Measurements from ENCODE around the gene ERGIC1.

Gene ERGIC1

DNA sequence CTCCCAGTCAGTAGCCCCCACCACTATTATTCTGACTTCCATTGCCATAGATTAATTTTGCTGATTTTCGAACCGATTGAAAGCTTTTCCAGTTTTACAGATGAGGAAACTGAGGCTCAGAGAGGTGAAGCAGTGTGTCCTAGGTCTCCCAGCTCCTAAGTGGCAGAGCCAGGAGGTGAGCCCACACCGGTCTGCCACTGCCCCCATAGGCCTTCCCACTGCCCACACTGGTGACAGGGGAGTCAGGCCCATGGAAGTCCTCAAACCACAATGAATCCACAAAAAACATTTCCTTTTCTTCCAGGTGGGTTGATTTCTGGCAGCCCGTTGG is 70.2 kb downstream of the ERGIC1 start:
- no peak for DNase-seq

DNA sequence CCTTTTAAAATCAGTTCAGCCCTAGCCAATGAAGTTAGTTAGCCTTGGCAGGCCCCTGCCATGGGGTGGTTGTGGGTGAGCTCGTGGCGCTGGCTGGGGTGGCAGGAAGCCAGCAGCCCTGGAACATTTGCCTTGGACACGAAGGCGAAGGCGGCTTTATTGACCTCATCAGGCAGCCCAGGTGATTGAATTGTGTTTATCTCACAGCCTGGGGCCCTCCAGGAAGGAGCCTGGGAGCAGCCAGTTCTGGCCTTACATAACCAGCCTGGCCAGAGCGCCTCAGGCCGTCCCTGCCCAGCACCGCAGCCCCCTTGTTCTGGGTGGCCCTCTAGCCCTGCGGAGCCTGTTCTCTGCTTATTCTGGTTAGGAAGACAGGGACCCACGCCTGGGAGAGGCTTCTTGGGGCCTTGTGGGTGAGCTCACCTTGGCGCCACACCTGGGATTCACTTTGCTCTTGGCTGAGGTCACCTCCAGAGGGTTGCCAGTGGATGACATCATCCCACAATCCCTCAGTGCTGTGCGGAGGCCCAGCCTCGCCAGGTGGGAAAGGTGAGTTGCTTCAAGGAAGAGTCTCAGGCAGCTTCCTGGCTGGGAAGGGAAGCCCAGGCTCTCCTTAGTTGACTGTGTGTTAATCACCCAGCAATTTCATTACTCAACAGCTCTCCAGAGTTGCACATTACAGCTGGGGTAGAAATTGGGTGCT is 70.7 kb downstream of the ERGIC1 start:
- DNase-seq: peak; percentile 13 to 30

DNA sequence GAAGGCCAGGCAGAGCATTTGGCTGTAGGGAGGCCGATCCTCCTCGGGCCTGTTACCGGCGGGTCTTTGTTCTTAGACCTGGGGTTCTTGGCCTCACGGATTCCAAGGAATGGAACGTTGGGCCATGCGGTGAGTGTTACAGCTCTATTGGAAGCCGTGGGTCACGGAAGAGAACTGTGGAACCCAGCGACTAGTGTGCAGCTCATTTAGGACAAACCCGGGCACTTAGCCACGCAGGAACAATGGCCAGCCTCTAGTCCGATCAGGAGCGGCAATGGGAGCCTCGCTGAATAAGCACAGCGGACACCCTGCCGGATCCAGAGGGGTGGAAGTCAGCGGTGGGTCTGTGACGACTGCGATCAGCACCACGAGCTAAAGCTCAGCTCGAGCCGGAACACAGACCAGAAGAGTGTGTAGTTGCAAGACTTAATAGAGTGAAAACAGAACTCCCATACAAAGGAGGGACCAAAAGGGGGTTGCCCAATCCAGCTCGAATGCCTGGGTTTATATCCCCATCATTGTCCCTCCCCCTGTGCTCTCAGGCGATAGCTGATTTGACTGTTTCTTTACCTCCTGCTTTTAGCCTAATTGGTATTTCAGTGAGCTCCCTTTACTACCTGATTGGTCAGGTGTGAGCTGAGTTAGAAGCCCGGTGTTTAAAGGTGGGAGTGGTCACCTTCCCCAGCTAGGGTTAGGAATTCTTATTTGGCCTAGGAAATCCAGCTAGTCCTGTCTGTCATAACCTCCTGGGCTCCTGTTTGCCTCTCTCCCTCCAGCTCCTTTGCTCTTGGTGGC is 71.5 kb downstream of the ERGIC1 start:
- no peak for DNase-seq

DNA sequence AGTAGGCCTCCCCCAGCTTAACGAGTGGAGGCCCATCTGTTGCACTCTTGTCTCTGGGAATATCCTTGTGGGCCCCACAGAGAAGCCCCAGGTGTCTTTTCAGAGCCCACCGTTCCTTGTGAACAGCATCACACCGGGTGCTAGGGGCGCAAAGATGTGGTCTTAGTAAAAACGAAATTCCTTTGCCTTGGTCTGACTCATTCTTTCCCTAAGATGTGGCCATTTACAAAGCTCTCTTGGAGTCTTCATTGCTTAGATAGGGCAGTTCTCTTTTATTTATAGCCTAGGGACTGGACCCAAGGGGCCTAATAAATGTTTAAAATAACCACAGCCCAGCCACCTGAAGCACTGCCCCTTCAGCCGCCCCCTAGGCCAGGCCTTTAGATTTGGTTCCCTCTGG is 72.4 kb downstream of the ERGIC1 start:
- DNase-seq: no peak

DNA sequence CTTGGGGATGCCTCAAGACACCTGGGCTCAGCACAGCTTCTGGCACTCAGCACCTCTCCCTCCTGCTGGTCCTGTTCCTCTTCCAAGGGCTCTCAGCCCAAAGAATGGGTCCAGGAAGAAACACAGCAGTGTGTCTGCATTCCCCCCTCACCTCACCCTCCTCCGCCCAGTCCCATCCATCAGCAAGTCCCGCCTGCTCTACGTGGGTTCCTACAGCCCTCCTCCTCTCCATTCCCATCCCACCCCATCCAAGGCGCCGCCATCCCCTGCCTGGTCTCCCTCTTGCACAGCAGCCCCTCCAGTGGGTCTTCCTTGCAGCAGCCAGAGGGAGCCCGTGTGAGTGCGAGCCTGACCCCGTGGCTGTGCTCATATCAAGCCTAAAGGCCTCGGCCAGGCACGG is 72.8 kb downstream of the ERGIC1 start:
- no peak for DNase-seq

DNA sequence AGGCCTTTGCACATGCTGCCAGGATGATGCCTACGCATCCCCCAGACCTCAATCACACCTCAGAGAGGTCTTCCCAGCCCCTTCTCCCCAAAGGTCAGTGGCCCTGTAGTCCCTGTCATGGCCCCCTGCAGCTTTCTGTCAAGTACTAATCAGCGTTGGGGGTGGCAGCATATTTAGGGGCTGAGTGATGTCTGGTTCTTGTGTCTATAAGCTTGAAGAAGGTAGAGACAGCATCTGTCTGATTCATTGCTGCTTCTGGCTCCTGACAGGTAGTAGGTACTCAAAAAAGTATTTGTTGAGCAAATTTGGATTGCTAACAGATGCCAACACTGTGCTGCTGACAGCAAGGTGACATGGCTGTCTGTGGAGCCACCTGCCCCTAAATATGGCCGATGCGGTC is 73.6 kb downstream of the ERGIC1 start:
- DNase-seq: no peak

DNA sequence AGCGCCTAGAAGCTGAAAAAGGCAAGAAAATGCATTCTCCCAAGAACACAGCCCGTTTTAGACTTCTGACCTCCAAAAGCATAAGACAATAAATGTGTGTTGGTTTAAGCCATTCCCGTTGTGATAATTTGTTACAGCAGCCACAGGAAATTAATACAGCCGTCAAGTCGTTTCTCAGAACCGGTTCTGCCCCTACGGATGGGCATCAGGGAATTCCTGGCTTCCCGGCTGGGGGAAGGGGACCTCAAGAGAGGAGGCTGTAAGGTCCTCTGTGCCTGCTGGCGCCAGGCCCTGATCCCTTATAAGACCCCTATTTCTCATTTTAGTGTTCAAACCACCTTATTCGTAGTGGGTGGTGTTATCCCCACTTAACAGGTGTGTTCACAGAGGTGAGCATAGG is 74.6 kb downstream of the ERGIC1 start:
- no peak for DNase-seq

DNA sequence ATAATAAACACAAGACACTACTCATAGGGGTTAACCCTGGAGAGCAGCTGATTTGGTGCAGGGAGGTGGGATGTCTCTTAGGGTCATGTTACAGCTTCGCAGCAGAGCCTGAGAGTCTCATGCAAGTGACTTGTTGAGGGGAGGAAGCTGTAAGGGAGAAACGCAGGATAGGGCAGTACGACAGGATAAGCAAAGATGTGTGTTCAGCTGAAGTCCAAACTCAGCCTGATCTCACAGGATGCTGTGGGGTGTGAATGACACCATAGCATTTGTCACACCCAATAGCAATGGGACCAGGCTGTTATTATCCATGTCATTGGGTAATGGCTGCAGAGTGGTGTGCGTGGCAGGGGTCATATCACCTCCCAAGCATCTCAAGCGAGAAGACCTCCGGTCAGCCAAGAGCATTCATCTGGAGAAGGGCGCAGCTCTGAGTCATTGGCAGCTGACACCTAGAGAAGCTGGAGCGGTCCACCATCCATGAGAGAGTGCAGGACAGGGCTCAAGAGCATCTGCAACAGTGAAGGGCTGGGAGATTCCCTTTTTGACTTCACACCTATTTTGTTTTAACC is 76.0 kb downstream of the ERGIC1 start:
- DNase-seq: no peak

DNA sequence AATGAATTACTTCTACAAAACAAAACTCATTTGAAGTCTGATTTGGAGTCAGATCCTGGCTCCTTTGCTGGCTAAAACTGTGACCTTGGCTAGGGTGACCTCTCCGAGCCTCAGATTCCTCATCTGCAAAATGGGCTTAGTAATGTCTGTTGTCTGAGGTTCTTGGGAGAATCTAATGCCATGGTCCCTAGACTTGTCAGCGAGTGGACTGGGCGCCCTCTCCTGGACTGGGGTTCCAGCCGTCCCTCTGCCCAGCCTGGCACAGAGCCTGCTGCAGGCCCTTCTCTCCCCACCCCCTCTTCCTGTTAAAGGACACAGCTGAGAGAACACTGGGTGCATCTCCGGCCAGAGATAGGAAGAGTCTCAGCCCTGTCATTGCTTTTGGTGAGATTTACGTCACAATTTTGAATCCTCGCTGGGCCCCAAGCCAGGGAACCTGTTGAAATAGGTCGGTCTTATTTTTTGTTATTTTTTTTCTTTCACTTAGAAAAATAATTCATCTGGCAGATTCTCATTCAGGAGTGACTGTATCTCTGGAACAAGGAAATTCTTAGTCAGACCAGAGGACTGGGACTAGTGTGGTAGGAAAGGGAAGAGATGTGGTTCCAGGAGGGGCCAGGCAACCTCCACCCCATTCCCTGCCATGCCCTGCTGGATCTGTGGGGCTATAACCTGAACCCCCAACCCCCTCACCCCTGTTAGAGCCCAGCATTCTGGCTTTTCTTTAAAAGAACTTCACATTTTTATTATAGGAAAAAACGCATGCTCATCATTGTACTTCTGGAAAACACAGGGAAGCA is 77.0 kb downstream of the ERGIC1 start:
- DNase-seq: no peak

DNA sequence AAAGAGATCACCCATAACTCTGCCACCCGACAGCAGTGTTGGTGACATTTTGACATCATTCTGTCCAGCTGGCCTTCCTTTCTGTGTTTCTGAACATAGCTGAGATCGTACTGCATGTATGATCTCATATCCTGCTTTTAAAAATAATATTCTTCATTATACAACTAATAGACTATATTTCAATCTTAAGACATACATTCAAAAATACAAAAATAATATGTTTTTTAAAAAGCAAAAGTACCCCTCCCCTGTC is 77.5 kb downstream of the ERGIC1 start:
- no peak for DNase-seq

DNA sequence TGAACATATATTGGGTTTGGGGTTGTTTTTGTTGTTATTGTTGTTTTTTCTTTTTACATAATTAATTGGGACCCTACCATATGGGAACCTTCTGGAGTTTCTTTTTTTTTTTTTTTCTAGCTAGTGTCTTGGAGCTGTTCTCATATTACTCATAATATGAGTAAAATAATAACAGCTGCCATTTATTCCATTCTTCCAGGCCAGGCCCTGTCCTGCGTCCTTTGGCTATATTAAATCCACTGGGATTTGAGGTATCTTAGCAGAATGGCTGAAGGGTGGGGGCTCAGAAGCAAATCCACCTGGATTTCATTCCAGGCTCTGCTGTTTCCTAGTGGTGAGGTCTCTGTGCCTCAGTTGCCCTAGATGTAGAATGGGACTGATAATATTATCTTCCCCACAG is 77.9 kb downstream of the ERGIC1 start:
- DNase-seq: no peak

DNA sequence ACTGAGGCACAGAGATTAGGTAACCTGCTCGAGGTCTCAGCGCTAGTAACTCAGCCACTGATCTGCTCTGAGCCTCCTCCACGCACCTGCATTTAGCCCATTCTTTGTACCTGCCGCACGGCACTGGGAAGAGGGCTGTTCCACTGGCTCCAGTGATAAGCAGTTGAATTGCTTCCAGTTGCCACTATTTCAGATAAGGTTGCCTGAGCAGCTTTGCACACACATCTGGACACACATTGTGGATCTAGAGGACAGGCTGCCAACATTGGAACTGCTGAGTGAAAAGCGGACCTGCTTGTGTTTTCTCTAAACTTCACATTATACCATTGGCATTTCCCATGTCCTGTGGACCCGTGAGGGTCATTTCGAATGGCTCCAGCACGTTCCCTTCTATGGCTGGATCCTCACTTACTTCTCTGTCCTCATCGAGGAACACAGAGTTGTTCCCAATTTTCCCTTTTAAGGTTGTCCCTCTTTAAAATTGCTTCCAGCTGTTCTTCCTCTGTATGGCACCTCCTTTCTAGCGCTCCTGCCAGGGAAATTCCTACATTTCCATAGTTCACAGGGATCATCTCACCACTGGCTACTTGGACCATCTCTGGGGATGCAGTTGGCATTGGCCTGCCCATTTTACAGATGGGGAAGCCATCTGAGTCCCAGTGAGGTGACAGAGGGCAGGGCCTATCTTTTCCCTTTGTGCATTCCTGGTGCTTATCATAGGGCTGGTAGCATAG is 79.2 kb downstream of the ERGIC1 start:
- DNase-seq: no peak

DNA sequence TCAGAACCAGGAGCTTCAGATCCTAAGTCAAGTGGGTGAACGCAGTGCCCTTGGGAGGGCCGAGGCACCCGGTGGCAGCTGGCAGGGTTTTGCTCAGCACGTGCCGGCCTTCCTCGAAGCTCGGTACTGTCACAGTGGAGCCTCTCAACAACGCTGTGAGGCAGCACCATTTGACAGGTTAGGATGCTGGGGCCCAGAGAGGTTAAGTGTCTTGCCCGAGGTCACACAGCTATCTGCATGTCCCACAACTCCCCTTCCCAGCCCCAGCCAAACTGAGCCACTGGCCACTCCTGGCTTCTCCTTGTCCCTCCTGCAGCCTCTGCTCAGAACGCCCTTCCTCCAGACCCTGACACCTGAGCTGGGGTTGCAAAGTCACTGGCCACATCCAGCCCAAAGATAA is 81.5 kb downstream of the ERGIC1 start:
- no peak for DNase-seq

DNA sequence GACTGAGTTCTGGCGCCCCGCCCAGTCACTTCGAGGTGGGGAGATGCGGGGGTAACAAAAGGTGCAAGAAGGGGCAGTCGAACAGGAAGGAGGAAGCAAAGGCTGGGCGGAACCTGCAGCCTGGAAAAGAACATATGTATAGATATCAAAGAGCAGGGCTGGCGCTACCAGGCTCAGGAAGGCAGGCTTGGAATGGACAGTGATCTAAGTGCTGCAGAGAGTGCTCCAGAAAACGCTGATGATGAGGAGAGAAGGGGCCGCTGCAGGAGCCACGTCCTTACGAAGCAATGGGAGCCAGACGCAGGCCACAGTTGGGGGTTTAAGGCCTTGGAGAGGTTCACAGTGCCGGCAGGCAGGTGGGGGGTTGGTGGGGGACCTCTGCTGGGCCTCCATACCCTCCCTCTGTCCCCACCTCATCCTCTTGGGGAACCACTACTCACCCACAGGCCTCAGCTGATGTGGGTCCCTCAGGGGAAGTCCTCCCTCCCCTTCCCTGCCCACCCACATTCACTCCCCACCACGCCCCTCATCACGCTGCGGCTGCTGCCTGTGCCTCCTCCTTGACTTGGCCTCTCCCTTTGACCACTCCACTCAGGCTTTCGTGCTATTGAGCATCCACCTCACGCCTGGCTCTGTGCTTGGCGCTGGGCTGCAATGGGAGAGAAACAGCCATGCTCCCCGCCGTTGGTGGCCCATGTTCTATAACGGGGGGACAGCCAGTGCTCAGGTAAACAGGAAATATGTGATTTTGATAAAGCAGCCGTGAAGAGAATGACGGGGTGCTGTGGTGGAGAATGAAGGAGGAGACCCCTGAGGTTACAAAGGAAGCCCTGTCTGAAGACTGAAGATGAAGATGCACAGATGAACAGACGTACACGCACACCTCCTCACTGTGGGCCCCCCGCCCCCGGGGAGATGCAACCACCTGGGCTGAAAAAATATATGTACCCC is 84.6 kb downstream of the ERGIC1 start:
- DNase-seq: no peak

DNA sequence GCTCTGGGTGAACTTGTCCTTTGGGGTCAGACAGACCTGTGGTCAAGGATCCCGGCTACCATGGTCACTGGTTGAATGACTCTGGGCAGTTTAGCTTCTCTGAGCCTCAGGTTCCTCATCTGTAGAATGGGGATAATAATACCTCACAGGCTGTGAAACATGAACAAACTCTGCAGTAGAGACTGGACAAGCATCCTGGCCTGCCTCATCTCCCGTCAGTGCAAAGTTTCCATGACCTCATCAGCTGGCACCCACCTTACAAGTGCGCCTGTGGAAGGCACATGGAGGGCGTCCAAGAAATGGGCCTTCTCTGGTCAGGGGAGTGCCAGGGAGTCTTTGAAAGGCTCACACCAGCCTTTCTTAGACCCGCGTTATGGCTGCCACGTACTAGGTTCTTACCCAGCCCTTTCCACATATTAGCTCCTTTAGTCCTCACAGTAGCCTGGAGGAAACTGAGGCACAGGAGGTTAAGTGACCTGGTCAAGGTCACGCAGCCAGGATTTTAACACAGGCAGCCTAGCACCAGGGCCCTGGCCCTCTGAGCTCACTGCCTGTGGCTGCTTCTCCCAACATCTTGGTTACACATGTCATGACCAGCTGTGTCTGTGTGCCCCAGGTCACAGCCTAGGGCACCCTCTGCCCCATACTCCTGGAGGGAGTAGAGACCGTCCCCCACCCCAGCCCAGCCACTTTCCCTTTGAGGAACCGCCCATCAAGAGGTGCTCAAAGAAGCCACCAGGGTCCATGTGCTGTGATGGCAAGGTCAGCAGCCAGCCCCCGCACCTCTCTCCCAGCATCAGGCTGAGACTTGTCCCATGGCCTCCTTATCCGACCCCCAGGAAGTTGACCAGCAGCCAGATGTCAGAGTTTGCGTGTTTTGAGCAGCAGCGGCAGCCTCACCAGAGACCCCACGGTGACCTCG is 85.7 kb downstream of the ERGIC1 start:
- DNase-seq: peak; percentile 26 to 33

DNA sequence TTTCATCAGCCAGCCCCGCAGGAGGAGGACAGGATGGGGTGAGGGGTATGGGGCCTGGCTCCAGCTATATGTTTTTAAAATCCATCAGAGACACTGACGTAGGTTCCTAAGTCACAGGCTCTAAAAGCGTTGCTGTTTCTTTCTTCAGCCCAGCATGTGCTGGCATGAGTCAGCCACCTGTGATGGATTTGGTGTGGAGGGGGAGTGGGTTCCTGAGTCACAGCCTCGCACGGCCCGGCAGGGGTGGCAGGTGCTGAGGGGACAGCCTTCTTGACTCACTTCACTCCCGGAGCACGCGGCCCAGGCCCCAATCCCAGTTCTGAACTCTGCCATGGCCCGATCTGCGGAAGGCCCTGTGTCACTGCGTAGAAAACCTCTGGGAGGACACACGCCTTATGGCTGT is 86.4 kb downstream of the ERGIC1 start:
- no peak for DNase-seq

DNA sequence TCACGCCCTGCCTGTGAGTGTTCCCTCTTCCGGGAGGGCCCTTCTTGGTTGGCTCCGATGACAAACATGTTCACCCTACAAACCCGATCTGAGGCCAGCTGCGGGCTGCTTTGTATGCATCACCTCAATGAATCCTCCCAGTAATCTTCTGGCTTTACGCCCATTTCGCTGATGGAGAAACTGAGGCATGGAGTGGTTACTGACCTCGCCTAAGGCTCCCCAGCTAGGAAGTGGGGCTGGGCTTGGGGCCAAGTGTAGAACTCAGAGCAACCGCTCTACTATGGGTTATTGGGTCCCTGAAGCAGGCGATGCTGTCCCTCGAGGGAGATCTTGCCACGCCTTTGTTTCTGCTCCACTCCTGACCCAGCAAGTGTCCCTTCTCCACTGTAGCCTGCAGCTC is 86.9 kb downstream of the ERGIC1 start:
- DNase-seq: no peak

DNA sequence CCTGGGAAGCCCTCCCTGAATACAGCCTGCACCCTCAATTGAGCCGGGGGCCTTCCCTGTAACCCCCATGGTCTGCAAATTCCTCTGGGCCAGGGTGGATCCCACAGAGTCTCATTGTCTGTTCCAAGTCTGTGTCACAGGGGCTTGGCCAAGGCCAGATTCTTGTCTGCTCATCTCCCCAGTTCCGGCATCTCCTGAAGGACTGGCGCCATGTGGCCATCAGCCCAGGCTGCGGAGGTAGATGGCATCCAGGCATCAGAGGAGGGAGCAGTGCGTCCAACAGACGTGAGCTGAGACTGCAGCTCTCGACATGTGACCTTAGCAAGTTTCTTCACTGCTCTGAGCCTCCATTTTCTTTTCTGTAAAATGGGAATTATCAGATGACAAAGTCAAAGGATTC is 87.9 kb downstream of the ERGIC1 start:
- peak in 1 of 2 experiments; percentile 13 for DNase-seq

DNA sequence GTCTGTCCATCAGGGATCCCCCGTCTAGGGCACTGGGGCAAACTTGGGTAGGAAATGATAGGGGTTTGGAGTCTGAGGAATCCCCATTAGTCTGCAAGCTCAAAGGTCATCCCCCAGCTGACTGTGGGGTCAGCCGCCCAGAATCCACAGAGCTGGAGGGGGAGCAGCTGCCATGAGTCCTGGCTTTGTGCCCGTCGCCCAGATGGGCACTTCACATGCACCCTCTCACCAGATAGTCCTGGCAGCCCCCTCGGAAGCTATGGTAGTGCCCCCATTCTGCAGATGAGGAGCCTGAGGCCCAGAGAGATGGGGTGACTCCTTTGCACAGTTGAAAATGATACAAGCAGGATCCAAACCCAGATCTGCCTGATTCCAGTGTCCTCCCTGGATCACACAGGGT is 89.5 kb downstream of the ERGIC1 start:
- DNase-seq: no peak

DNA sequence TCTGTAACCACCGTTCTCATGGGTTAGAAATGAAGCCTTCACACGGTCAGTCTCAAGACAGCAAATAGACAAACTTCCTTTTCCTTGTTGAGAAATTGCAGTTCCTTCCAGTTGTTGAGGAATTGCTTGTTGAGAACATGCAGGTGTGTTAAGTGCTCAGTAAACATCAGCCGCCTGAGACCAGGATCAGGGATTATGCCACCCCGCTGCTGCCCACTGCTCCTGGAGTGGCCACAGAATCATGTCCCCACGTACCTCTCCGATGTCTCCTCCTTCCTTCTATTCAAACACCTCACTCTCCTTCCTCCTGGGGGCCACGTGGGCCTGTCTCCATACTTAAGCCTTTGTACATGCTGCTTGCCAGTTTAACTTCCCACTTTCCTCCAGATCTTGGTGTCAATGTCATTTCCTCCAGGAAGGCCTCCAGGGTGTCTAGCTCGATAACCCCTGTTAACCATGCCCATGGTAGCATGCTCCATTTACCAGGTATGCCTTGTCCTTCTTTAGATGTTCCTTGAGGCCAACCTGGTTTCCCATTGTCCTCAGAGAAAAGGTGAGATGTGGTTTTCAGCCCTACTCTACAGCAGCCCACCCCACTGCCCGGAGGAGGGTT is 91.4 kb downstream of the ERGIC1 start:
- no peak for DNase-seq

Data from cerebellar nuclear complex (tissue), 1 donor.